GM23338 (cell line): Measurements from ENCODE around the gene C1RL. TPM values are rescaled to one million over a fixed set of nuclear protein-coding genes. Genes with fewer than 3 reads are reported as not detected.
A peak's percentile ranks its signal among the peaks of the same experiment; 100 is the strongest.

Experiments used
- ATAC-seq: fragments of 200-7000 bp; cut with Tn5 transposase; 3 replicates; pipeline ENCODE4 v1.9.1; 2020
- DNase-seq: peaks from one replicate; pipeline ENCODE4 v3.0.0-alpha.2; 2015; ENCODE audit warnings: low spot score
- H2AFZ ChIP-seq: fragments of 200-600 bp; sonication (generic); 2 replicates; pipeline ENCODE4 v1.8.0; 2016; ENCODE audit warnings: antibody characterized with exemption, mild to moderate bottlenecking, moderate library complexity
- H3F3A ChIP-seq: fragments of 200-600 bp; sonication (generic); replicated peaks from 2 replicates; pipeline ENCODE4 v1.8.0; 2017; ENCODE audit warnings: antibody characterized with exemption, mixed run types, low read depth
- H3K27ac ChIP-seq: fragments of 200-600 bp; sonication (generic); 2 replicates; pipeline ENCODE4 v1.6.1; 2016; ENCODE audit warnings: low read depth
- H3K27me3 ChIP-seq: fragments of 200-600 bp; sonication (generic); 2 replicates; pipeline ENCODE4 v1.8.0; 2016; ENCODE audit warnings: mild to moderate bottlenecking, mixed run types, moderate library complexity; ENCODE audit not compliant: insufficient read depth
- H3K36me3 ChIP-seq: fragments of 200-600 bp; sonication (generic); 2 replicates; pipeline ENCODE4 v1.8.0; 2016; ENCODE audit warnings: mild to moderate bottlenecking; ENCODE audit not compliant: insufficient read depth
- H3K4me1 ChIP-seq: fragments of 200-600 bp; sonication (generic); 2 replicates; pipeline ENCODE4 v1.8.0; 2016; ENCODE audit warnings: mild to moderate bottlenecking, moderate library complexity; ENCODE audit not compliant: insufficient read depth
- H3K4me2 ChIP-seq: fragments of 200-600 bp; sonication (generic); 2 replicates; pipeline ENCODE4 v1.7.1; 2017; ENCODE audit warnings: mixed run types
- H3K4me3 ChIP-seq: fragments of 200-600 bp; sonication (generic); 2 replicates; pipeline ENCODE4 v1.6.1; 2016; ENCODE audit warnings: mixed run types
- H3K79me2 ChIP-seq: fragments of 200-600 bp; sonication (generic); replicated peaks from 2 replicates; pipeline ENCODE4 v1.8.0; 2017; ENCODE audit warnings: mild to moderate bottlenecking; ENCODE audit not compliant: insufficient read depth
- H3K9me2 ChIP-seq: fragments of 200-600 bp; sonication (generic); 2 replicates; pipeline ENCODE4 v1.8.0; 2017; ENCODE audit not compliant: insufficient read depth
- H4K20me1 ChIP-seq: fragments of 200-600 bp; sonication (generic); replicated peaks from 2 replicates; pipeline ENCODE4 v1.8.0; 2017; ENCODE audit warnings: mild to moderate bottlenecking; ENCODE audit not compliant: insufficient read depth
- H3K27ac Mint-ChIP-seq: 2 replicates; pipeline ENCODE4 v1.8.0; 2020; ENCODE audit warnings: inconsistent platforms, mild to moderate bottlenecking, moderate library complexity, mixed read lengths
- H3K27me3 Mint-ChIP-seq: 3 replicates; pipeline ENCODE4 v1.8.0; 2022; ENCODE audit warnings: low read depth, mild to moderate bottlenecking, moderate library complexity, mixed read lengths, inconsistent platforms; ENCODE audit not compliant: insufficient read depth, poor library complexity
- H3K36me3 Mint-ChIP-seq: 3 replicates; pipeline ENCODE4 v1.8.0; 2021; ENCODE audit warnings: low read depth, mild to moderate bottlenecking, inconsistent platforms, moderate library complexity, mixed read lengths
- H3K4me1 Mint-ChIP-seq: 3 replicates; pipeline ENCODE4 v1.8.0; 2020; ENCODE audit warnings: mild to moderate bottlenecking, inconsistent platforms, mixed read lengths
- H3K4me3 Mint-ChIP-seq: 3 replicates; pipeline ENCODE4 v1.8.0; 2021; ENCODE audit warnings: moderate library complexity, mild to moderate bottlenecking, inconsistent platforms, mixed read lengths
- H3K9me3 Mint-ChIP-seq: 3 replicates; pipeline ENCODE4 v1.8.0; 2020; ENCODE audit warnings: moderate library complexity, mild to moderate bottlenecking, inconsistent platforms, mixed read lengths
- CREB1 ChIP-seq: fragments of 250-450 bp; sonication (Bioruptor Pico); IDR thresholded peaks from 2 replicates; pipeline ENCODE4 v1.5.0; 2020; ENCODE audit warnings: low read depth, mild to moderate bottlenecking, moderate library complexity
- EZH2 ChIP-seq: fragments of 200-600 bp; sonication (generic); IDR thresholded peaks from one replicate; pipeline ENCODE4 v1.8.0; 2017; ENCODE audit warnings: antibody characterized with exemption, mild to moderate bottlenecking, low read depth; ENCODE audit not compliant: unreplicated experiment
- EZH2phosphoT487 ChIP-seq: fragments of 200-600 bp; sonication (generic); IDR thresholded peaks from one replicate; pipeline ENCODE4 v1.8.1; 2018; ENCODE audit warnings: antibody characterized with exemption; ENCODE audit not compliant: unreplicated experiment
- JUNB ChIP-seq: IDR thresholded peaks from one replicate; pipeline ENCODE4 v1.6.1; 2016; ENCODE audit warnings: antibody characterized with exemption; ENCODE audit not compliant: unreplicated experiment
- STAT1 ChIP-seq: IDR thresholded peaks from one replicate; pipeline ENCODE4 v1.6.1; 2016; ENCODE audit warnings: antibody characterized with exemption; ENCODE audit not compliant: unreplicated experiment
- ZNF114 ChIP-seq: fragments of 250-450 bp; sonication (Bioruptor Pico); IDR thresholded peaks from 2 replicates; pipeline ENCODE4 v1.5.0; 2020; ENCODE audit warnings: mild to moderate bottlenecking, moderate library complexity
- polyA plus RNA-seq: library from polyadenylated mRNA; unstranded; fragments of >200 nt; fragmentation: Nextera tagmentation; extraction: Ambion mirVana; gene quantifications from 2 replicates; pipeline ENCODE4 v1.2.1, GENCODE V29; 2016
- total RNA-seq: library from RNA; depleted of rRNA; stranded (reverse); fragments of >200 nt; shearing (Covaris generic); gene quantifications from 2 replicates; pipeline ENCODE4 v1.2.3, GENCODE V29; 2014
- TF ChIP-seq, protein P1 (sequence below): fragments of 250-450 bp; sonication (Bioruptor Pico); IDR thresholded peaks from 2 replicates; pipeline ENCODE4 v1.5.0; 2020; ENCODE audit warnings: mild to moderate bottlenecking, moderate library complexity
- TF ChIP-seq, protein P2 (sequence below): IDR thresholded peaks from 2 replicates; pipeline ENCODE4 v1.6.1; 2016; ENCODE audit warnings: antibody characterized with exemption
- TF ChIP-seq, protein P3 (sequence below): IDR thresholded peaks from one replicate; pipeline ENCODE4 v1.6.1; 2018; ENCODE audit warnings: antibody characterized with exemption; ENCODE audit not compliant: unreplicated experiment

Gene C1RL
- total and polyA plus RNA-seq, 2 experiments from 2014 or later, result 7.3 to 8.8 TPM

DNA sequence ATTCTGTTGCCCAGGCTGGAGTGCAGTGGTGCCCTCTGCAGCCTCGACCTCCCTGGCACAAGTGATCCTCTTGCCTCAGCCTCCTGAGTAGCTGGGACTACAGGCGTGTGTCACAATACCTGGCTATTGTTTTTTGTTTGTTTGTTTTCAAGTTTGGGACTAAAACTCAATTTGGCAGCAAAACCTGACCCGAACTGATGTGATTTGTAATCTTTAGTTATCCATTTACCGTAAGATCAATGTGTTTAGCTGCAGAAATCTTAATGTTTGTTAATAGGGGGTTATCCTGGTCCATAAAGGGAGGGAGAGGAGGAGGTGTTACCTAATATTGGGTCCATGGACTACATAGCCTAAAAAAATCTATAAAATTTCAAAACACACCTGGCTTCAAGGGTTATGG lies 49.2 kb downstream of the C1RL start:
- TF ChIP-seq STAT1 (no peak), JUNB (no peak), CREB1 (CRISPR knock-in tag) (no peak), EZH2phosphoT487 (no peak)
- TF ChIP-seq, protein P1, sequence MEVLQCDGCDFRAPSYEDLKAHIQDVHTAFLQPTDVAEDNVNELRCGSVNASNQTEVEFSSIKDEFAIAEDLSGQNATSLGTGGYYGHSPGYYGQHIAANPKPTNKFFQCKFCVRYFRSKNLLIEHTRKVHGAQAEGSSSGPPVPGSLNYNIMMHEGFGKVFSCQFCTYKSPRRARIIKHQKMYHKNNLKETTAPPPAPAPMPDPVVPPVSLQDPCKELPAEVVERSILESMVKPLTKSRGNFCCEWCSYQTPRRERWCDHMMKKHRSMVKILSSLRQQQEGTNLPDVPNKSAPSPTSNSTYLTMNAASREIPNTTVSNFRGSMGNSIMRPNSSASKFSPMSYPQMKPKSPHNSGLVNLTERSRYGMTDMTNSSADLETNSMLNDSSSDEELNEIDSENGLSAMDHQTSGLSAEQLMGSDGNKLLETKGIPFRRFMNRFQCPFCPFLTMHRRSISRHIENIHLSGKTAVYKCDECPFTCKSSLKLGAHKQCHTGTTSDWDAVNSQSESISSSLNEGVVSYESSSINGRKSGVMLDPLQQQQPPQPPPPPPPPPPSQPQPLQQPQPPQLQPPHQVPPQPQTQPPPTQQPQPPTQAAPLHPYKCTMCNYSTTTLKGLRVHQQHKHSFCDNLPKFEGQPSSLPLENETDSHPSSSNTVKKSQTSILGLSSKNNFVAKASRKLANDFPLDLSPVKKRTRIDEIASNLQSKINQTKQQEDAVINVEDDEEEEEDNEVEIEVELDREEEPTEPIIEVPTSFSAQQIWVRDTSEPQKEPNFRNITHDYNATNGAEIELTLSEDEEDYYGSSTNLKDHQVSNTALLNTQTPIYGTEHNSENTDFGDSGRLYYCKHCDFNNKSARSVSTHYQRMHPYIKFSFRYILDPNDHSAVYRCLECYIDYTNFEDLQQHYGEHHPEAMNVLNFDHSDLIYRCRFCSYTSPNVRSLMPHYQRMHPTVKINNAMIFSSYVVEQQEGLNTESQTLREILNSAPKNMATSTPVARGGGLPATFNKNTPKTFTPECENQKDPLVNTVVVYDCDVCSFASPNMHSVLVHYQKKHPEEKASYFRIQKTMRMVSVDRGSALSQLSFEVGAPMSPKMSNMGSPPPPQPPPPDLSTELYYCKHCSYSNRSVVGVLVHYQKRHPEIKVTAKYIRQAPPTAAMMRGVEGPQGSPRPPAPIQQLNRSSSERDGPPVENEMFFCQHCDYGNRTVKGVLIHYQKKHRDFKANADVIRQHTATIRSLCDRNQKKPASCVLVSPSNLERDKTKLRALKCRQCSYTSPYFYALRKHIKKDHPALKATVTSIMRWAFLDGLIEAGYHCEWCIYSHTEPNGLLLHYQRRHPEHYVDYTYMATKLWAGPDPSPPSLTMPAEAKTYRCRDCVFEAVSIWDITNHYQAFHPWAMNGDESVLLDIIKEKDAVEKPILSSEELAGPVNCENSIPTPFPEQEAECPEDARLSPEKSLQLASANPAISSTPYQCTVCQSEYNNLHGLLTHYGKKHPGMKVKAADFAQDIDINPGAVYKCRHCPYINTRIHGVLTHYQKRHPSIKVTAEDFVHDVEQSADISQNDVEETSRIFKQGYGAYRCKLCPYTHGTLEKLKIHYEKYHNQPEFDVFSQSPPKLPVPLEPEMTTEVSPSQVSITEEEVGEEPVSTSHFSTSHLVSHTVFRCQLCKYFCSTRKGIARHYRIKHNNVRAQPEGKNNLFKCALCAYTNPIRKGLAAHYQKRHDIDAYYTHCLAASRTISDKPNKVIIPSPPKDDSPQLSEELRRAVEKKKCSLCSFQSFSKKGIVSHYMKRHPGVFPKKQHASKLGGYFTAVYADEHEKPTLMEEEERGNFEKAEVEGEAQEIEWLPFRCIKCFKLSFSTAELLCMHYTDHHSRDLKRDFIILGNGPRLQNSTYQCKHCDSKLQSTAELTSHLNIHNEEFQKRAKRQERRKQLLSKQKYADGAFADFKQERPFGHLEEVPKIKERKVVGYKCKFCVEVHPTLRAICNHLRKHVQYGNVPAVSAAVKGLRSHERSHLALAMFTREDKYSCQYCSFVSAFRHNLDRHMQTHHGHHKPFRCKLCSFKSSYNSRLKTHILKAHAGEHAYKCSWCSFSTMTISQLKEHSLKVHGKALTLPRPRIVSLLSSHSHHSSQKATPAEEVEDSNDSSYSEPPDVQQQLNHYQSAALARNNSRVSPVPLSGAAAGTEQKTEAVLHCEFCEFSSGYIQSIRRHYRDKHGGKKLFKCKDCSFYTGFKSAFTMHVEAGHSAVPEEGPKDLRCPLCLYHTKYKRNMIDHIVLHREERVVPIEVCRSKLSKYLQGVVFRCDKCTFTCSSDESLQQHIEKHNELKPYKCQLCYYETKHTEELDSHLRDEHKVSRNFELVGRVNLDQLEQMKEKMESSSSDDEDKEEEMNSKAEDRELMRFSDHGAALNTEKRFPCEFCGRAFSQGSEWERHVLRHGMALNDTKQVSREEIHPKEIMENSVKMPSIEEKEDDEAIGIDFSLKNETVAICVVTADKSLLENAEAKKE (CRISPR knock-in tag), result no peak
- H4K20me1 ChIP-seq, result no peaks in the 10 kb centered on the region
- ATAC-seq (no peak), DNase-seq (no peak)
- H3K36me3 ChIP-seq, result no peaks in the 10 kb centered on the region
- no peaks in the 10 kb centered on the region for H3K9me3 Mint-ChIP-seq
- H3K27me3 ChIP-seq, result no peaks in the 10 kb centered on the region
- H3K4me3 ChIP-seq, result no peak overlapping the region
- no peaks in the 10 kb centered on the region for H3F3A ChIP-seq
- peaks cover 18% of the 10 kb centered on the region for H3K4me1 Mint-ChIP-seq
- H3K4me1 ChIP-seq, result peaks cover 8% of the 10 kb centered on the region
- peaks cover 11% of the 10 kb centered on the region for H3K27me3 Mint-ChIP-seq
- H2AFZ ChIP-seq, result peak overlapping the region; percentile 67
- peak overlapping the region; percentile 95; the same call in 1 of the 2 replicates for H3K27ac Mint-ChIP-seq
- no peak overlapping the region for H3K4me2 ChIP-seq
- no peak overlapping the region for H3K4me3 Mint-ChIP-seq
- H3K79me2 ChIP-seq, result no peaks in the 10 kb centered on the region
- H3K36me3 Mint-ChIP-seq, result no peaks in the 10 kb centered on the region
- H3K9me2 ChIP-seq, result no peaks in the 10 kb centered on the region
- H3K27ac ChIP-seq, result no peak overlapping the region

DNA sequence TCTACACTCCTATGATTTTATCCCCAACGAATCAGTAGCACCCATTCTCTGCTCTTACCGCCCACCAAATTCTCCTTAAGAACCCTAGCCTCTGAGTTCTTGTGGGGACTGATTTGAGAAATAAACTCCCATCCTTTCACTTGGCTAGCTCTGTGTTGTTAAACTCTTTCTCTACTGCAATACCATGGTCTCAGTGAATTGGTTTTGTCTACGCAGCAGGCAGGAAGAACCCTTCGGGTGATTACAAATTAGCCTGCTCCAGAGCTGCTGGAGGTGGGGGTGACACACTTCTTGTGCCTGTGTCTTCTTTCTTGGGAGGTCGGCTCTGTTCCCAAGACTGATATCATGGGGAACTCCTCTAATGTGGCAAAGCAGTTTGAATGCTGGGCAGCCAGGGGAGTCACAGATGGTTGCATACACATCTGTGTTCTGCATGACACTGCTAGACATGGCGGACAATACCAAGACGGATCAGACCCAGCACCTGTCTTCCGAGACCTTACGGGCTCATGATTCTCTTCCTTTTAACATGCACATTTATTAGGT lies 50.1 kb downstream of the C1RL start:
- Histone ChIP-seq H3K4me2 (no peak overlapping the region), H3K27ac (no peak overlapping the region), H4K20me1 (no peaks in the 10 kb centered on the region), H3K4me1 (peaks cover 8% of the 10 kb centered on the region), H3K9me2 (no peaks in the 10 kb centered on the region), H3F3A (no peaks in the 10 kb centered on the region), H3K36me3 (no peaks in the 10 kb centered on the region), H3K4me3 (no peak overlapping the region), H2AFZ (no peak overlapping the region), H3K79me2 (no peaks in the 10 kb centered on the region), H3K27me3 (no peaks in the 10 kb centered on the region)
- Mint-ChIP-seq H3K4me1 (peaks cover 20% of the 10 kb centered on the region), H3K27me3 (peaks cover 9% of the 10 kb centered on the region), H3K27ac (no peak overlapping the region), H3K9me3 (no peaks in the 10 kb centered on the region), H3K4me3 (no peak overlapping the region), H3K36me3 (no peaks in the 10 kb centered on the region)
- DNase-seq, result no peak
- ATAC-seq, result no peak
- TF ChIP-seq EZH2 (no peak), CREB1 (CRISPR knock-in tag) (no peak), JUNB (no peak), ZNF114 (no peak)
- TF ChIP-seq, protein P2, sequence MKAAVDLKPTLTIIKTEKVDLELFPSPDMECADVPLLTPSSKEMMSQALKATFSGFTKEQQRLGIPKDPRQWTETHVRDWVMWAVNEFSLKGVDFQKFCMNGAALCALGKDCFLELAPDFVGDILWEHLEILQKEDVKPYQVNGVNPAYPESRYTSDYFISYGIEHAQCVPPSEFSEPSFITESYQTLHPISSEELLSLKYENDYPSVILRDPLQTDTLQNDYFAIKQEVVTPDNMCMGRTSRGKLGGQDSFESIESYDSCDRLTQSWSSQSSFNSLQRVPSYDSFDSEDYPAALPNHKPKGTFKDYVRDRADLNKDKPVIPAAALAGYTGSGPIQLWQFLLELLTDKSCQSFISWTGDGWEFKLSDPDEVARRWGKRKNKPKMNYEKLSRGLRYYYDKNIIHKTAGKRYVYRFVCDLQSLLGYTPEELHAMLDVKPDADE, result no peak
- TF ChIP-seq, protein P3, sequence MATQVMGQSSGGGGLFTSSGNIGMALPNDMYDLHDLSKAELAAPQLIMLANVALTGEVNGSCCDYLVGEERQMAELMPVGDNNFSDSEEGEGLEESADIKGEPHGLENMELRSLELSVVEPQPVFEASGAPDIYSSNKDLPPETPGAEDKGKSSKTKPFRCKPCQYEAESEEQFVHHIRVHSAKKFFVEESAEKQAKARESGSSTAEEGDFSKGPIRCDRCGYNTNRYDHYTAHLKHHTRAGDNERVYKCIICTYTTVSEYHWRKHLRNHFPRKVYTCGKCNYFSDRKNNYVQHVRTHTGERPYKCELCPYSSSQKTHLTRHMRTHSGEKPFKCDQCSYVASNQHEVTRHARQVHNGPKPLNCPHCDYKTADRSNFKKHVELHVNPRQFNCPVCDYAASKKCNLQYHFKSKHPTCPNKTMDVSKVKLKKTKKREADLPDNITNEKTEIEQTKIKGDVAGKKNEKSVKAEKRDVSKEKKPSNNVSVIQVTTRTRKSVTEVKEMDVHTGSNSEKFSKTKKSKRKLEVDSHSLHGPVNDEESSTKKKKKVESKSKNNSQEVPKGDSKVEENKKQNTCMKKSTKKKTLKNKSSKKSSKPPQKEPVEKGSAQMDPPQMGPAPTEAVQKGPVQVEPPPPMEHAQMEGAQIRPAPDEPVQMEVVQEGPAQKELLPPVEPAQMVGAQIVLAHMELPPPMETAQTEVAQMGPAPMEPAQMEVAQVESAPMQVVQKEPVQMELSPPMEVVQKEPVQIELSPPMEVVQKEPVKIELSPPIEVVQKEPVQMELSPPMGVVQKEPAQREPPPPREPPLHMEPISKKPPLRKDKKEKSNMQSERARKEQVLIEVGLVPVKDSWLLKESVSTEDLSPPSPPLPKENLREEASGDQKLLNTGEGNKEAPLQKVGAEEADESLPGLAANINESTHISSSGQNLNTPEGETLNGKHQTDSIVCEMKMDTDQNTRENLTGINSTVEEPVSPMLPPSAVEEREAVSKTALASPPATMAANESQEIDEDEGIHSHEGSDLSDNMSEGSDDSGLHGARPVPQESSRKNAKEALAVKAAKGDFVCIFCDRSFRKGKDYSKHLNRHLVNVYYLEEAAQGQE, result no peak
